HG02884 (cell line): ENCODE data around the gene ZNF143.

Experiments used
- ATAC-seq: cut with Tn5 transposase; IDR thresholded peaks from one replicate; pipeline ENCODE4 v1.9.1; 2021; ENCODE audit warnings: mild to moderate bottlenecking, moderate library complexity; ENCODE audit not compliant: unreplicated experiment

The ZNF143 gene

GRCh38 chr11:9573775-9574621 lies 113.2 kb downstream of the ZNF143 start:
- no peak for ATAC-seq

GRCh38 chr11:9574622-9575259 lies 113.9 kb downstream of the ZNF143 start:
- no peak for ATAC-seq

GRCh38 chr11:9575260-9576240 lies 114.7 kb downstream of the ZNF143 start:
- ATAC-seq = no peak

GRCh38 chr11:9576701-9577381 lies 116.0 kb downstream of the ZNF143 start:
- ATAC-seq = no peak

GRCh38 chr11:9577556-9577955 lies 116.7 kb downstream of the ZNF143 start:
- ATAC-seq = no peak
